Stimulated activated CD8-positive, alpha-beta memory T cell treated with anti-CD3 and anti-CD28 coated beads, Interleukin-4, amount 100 ng/mL, for 48 hours (primary cell): ENCODE measurements around the gene TBXAS1.
"Not testable (repeated sequence)": the region's sequence is repeated elsewhere in the genome, so short reads cannot be mapped to it uniquely, and the experiment has no call there.

Experiments
- DNase-seq: peaks from one replicate; pipeline ENCODE4 v3.0.0-alpha.2; 2020

TBXAS1 gene

DNA sequence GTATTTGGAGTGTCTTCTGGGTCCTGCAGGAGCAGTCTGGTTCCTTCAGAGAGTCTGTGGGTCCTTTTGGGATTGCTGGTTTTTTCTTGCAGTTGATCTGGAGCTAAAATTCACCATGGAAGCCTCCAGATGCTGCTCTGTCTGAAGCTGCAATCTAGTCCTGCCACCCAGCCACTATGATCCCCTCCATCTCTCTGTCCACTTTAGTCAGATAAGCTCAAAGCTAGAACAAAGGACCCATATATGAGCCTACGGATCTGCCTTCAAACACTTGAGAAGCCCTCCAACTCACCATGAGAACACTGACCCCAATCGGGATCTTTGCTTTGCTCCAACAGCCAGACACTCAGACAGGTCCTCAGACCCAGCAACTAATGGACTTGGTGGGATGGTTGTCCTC lies 618 bp upstream of the TBXAS1 start:
- DNase-seq = no peak

DNA sequence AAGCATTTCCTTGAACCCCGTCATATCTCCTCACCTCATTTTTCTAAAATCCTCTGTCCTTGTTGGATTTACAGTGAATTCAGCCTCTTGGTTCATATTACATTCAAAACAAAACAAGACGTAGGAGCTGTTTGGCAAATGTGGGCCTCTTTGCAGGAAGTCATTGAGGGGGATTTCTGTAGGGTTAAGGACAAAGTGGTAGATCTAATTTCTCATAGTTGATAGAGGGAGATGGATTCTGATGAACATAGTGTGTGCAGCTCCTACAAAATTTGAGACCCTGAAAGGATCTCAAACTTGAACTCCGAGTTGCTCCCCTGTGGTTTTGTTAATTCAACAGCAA lies 682 bp downstream of the TBXAS1 start:
- no peak for DNase-seq

GRCh38 chr7:139830292-139830691 lies 1.2 kb downstream of the TBXAS1 start:
- no peak for DNase-seq

- no peak for DNase-seq
These were observed 1.9 kb downstream of the TBXAS1 start for GRCh38 chr7:139830782-139831501.

DNA sequence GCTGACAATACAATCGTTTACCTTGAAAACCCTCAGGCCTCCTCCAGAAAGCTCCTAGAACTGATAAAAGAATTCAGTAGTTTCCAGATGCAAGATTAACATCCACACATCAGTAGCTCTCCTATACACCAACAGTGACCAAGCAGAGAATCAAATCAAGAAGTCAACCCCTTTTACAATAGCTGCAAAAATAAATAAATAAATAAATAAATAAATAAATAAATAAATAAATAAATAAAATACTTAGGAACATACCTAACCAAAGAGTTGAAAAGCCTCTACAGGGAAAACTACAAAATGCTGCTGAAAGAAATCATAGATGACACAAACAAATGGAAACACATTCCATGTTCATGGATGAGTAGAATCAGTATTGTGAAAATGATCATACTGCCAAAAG lies 6.8 kb downstream of the TBXAS1 start:
- not testable (repeated sequence) for DNase-seq

- not testable (repeated sequence) for DNase-seq
These were observed 8.2 kb downstream of the TBXAS1 start for GRCh38 chr7:139837291-139837690.

DNA sequence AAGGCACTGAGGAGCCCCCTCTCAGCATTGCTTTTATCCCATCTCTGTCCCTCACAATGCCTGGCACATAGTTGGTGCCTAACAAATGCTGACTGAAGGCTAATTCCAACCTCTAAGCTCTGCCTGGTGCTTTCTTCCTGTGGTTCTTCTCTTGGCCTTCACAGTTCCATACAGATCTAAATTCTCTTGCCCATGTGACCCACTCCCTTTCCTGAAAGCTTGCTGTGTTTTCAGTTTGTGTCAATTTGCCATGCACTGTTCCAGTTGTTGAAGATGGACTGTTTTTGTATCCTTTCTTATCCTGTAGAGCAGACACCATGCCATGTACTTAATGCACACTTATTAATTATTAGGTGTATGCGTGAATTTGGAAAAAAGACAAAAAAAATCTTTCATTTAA lies 9.2 kb downstream of the TBXAS1 start:
- no peak for DNase-seq

- DNase-seq = no peak
These were observed 9.8 kb downstream of the TBXAS1 start for GRCh38 chr7:139838876-139839275.

DNA sequence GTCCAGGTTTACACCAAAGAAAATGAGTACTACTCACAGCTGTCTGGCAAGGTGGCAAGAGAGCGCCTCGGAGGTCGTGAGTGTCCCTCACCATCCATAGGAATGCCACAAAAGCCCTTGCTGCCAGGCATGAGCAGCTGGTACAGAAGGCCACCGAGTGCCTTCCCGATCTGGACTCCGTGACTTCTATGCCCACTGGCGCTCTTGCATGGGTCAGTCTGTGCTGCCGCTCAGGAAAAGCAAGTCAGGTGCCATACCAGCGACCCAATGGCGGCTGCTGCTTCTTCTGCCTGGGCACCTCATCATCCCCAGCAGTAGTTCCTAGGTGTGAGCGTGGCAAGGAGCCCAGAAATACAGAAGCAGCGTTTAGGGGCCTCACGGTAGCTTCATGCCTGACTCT lies 11.7 kb downstream of the TBXAS1 start:
- DNase-seq = no peak

DNA sequence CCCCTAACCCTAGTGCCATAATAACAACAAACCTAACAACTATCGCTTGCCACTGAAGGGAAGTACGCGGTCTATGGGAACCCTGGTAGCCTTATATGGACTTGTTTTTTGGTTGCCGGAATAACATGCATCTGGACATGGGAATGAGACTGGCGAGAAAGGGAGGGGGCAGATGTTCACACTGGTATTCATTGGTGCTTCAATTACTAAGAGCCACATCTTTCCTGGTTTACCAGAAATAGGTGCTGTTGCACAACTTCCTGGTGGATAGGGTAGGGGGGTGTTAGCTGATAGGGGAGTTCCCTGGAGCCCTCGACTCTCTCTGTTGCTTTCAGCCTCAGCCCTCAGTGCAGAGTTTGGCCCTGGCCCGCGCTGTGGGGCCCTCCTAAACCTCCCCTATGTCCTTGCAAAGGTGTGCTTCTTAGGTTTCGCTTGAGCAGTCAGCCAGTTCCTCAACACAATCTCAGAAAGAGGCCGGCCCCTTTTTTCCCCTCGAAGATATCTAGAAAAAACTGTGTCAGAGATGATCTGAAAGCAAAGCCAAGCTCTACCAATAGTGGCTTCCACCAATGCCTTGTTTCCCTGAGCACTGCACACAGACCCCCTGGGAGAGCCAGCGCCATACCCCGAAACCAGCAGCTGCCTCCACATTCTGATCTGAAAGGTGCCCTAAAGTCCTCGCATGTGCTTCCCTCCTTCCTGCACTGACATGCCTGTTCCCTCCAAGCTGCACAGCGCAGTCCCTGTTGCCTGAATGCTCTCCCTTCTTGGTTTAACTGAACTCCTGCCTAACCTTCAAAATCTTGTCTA lies 13.5 kb downstream of the TBXAS1 start:
- no peak for DNase-seq

- DNase-seq = not testable (repeated sequence)
These were observed 14.1 kb downstream of the TBXAS1 start for GRCh38 chr7:139843211-139843537.

- no peak for DNase-seq
These were observed 15.8 kb downstream of the TBXAS1 start for GRCh38 chr7:139844779-139845442.

DNA sequence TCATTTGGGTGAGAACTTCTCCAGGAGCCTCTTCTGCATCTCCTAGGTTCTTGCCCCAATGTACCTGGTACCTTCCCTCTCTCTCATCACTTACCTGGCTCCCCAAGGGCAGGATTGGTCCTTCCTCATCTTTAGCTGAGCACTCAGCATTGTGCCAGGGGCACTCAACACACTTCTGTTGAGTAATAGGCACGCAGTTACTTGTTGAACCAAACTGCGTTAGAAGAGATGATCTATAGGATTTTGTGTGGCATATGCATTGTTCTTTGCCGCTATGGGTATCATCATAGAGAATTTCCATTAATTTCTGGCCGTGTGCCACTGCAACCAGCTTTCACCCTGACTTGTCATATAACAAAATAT lies 16.4 kb downstream of the TBXAS1 start:
- no peak for DNase-seq

DNA sequence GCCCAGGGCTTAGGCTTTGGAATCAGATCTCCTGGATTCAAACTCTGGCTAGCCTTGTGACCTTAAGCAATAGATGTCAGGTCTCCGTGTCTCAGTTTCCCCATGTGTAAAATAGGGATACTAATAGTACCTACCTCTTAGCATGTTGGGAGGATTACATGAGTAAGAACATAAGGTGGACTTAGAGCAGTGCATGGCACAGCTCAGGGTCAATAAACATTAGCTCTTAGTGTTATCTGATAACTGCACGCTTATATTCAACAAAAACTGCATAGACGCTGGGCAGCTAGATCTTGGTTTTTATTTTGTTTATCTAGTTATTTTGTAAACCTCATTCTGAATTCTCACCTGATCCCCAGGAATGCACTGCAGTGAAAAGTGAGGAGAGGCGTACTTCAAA lies 17.2 kb downstream of the TBXAS1 start:
- DNase-seq = no peak

DNA sequence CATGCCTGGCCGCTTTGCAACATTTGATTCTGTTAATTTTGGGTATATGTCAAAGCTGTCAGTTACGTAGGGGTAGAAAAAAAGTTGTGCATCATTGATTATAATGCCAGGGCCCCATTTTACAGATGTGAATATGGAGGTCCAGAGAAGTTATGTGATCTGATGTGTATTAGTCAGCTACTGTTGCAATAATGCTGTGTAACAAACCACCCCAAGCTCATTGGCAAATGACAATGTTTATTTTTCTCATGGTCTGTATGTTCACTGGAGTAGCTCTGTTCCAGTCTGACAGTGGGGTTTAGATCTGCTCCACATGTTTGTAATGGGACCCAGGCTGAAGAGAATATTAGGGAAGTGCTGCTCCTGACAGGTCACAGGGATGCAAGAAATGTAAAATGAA lies 19.2 kb downstream of the TBXAS1 start:
- no peak for DNase-seq

DNA sequence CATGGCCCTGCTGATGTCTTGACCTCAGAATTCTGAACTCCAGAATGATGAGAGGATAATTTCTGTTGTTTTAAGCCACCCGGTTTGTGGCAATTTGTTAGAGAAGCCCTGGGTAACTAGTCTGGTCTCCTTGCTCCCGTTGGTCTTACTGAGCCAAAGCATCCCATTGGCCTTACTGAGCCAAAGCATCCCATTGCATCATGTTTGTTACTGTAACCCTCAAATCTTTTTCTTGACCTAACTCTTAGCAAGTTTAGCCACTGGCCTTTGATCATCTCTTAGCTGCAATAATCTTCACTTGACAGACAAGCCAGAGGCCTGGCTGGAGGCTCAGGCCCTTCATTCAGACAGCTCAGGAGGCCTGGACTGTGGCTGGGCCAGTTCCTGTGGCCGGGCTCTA lies 21.8 kb downstream of the TBXAS1 start:
- no peak for DNase-seq

- no peak for DNase-seq
These were observed 22.9 kb downstream of the TBXAS1 start for GRCh38 chr7:139851770-139852481.

- no peak for DNase-seq
These were observed 23.4 kb downstream of the TBXAS1 start for GRCh38 chr7:139852482-139852845.

- no peak for DNase-seq
These were observed 24.6 kb downstream of the TBXAS1 start for GRCh38 chr7:139853506-139854123.

- no peak for DNase-seq
These were observed 25.1 kb downstream of the TBXAS1 start for GRCh38 chr7:139854124-139854511.

- no peak for DNase-seq
These were observed 25.9 kb downstream of the TBXAS1 start for GRCh38 chr7:139854803-139855497.

DNA sequence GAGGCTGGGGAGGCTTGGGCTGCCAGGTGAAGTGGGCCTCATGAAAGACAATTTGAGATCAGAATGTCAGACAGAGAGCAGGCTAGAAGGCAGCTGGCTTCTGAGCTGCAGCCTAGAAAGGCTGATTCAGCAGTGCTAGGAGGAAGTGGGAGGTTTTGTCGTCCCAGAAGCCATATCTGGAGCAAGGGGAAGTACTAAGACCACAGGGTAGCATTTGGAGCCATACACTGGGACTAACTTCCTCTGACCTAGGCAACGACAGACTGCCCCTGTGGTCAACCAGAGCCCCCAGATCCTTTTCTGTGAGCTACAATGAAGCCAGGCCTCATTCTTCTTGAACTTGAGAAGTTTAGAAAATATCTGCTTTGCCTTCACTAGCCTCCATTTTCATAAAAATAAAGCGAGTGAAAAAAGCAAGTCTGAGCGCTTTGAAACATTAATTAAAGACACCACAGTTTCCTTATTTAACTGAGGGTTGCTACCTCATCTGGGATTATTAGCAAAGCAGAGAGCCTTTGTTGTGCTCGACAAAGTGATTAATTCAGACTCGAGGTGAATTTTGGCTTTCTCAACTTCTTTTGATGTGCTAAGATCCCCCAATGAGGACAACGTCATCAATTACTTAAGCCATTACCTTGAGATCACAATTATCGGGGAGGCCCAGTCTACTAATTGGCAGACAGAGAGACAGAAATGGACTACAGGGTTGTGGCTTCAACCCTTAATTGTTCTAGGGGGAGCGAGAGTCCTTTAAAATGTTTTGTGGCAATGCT lies 26.6 kb downstream of the TBXAS1 start:
- DNase-seq = no peak
